OCI-LY3 (cell line): Measurements from ENCODE around the gene UFC1.

ENCODE experiments used
- H2AFZ ChIP-seq: fragments of 200-600, 300-600 bp; shearing (Covaris generic); 2 replicates; pipeline ENCODE4 v1.6.0; 2014; ENCODE audit warnings: antibody characterized with exemption, low read depth, low read length
- H3K27ac ChIP-seq: fragments of 200-600, 300-600 bp; sonication (generic); 2 replicates; pipeline ENCODE4 v1.5.1; 2014; ENCODE audit warnings: mild to moderate bottlenecking, low read length, moderate library complexity, mixed read lengths
- H3K27me3 ChIP-seq: fragments of 200-600, 300-600 bp; sonication (generic); 2 replicates; pipeline ENCODE4 v1.6.1; 2014; ENCODE audit warnings: low read depth, low read length, mixed read lengths
- H3K36me3 ChIP-seq: fragments of 200-600, 300-600 bp; sonication (generic); replicated peaks from 2 replicates; pipeline ENCODE3; 2014; ENCODE audit warnings: low read depth, low read length, mixed read lengths
- H3K4me1 ChIP-seq: fragments of 300-600, 200-600 bp; sonication (generic); 2 replicates; pipeline ENCODE4 v1.6.1; 2014; ENCODE audit warnings: low read length, mixed read lengths
- H3K4me2 ChIP-seq: fragments of 200-600, 300-600 bp; sonication (generic); 2 replicates; pipeline ENCODE4 v1.6.1; 2014; ENCODE audit warnings: low read length, mixed read lengths
- H3K4me3 ChIP-seq: fragments of 300-600, 200-600 bp; sonication (generic); 2 replicates; pipeline ENCODE4 v1.5.1; 2014; ENCODE audit warnings: antibody characterized with exemption, mild to moderate bottlenecking, low read length, moderate library complexity
- H3K79me2 ChIP-seq: fragments of 300-600, 200-600 bp; shearing (Covaris generic); 2 replicates; pipeline ENCODE4 v1.6.1; 2014; ENCODE audit warnings: mild to moderate bottlenecking, low read length, mixed read lengths
- H3K9ac ChIP-seq: fragments of 300-600, 200-600 bp; shearing (Covaris generic); 2 replicates; pipeline ENCODE4 v1.6.0; 2014; ENCODE audit warnings: mild to moderate bottlenecking, low read length, moderate library complexity
- H3K9me3 ChIP-seq: fragments of 200-600, 300-600 bp; shearing (Covaris generic); 2 replicates; pipeline ENCODE4 v1.6.1; 2014; ENCODE audit warnings: low read length, mixed read lengths; ENCODE audit not compliant: insufficient read depth
- H4K20me1 ChIP-seq: fragments of 200-600, 300-600 bp; sonication (generic); 2 replicates; pipeline ENCODE4 v1.6.1; 2016; ENCODE audit warnings: low read length, mixed read lengths; ENCODE audit not compliant: insufficient read depth
- CTCF ChIP-seq: fragments of 200-600, 300-600 bp; sonication (generic); IDR thresholded peaks from 2 replicates; pipeline ENCODE4 v1.5.1; 2014; ENCODE audit warnings: antibody characterized with exemption, low read length, low read depth
- EZH2phosphoT487 ChIP-seq: fragments of 200-600 bp; shearing (Covaris generic); IDR thresholded peaks from 2 replicates; pipeline ENCODE4 v1.6.1; 2018; ENCODE audit warnings: antibody characterized with exemption, mixed run types, low read depth

The UFC1 gene

GRCh38 chr1:161179698-161180097, 25.9 kb downstream of the UFC1 start:
- H2AFZ ChIP-seq = no peak overlapping the region
- TF ChIP-seq CTCF = no peak
- no peak for TF ChIP-seq EZH2phosphoT487
- H3K9me3 ChIP-seq = no peaks in the 10 kb centered on the region
- H3K27me3 ChIP-seq = no peaks in the 10 kb centered on the region
- H3K27ac ChIP-seq = no peak overlapping the region
- no peak overlapping the region for H3K4me3 ChIP-seq
- no peak overlapping the region for H3K9ac ChIP-seq
- peaks cover 15% of the 10 kb centered on the region for H3K79me2 ChIP-seq
- no peak overlapping the region for H3K4me2 ChIP-seq
- H4K20me1 ChIP-seq = no peaks in the 10 kb centered on the region
- peaks cover 60% of the 10 kb centered on the region for H3K4me1 ChIP-seq
- peaks cover 11% of the 10 kb centered on the region for H3K36me3 ChIP-seq

- Histone ChIP-seq H3K79me2 (peaks cover 15% of the 10 kb centered on the region), H2AFZ (no peak overlapping the region), H3K27me3 (no peaks in the 10 kb centered on the region), H4K20me1 (no peaks in the 10 kb centered on the region), H3K27ac (no peak overlapping the region), H3K4me3 (no peak overlapping the region), H3K4me1 (peaks cover 67% of the 10 kb centered on the region), H3K4me2 (no peak overlapping the region), H3K9ac (no peak overlapping the region), H3K36me3 (peaks cover 2% of the 10 kb centered on the region), H3K9me3 (no peaks in the 10 kb centered on the region)
- no peak for TF ChIP-seq EZH2phosphoT487
- peak; percentile 85 for TF ChIP-seq CTCF
Observed at GRCh38 chr1:161180639-161181038, 26.9 kb downstream of the UFC1 start.

- Histone ChIP-seq H3K36me3 (no peaks in the 10 kb centered on the region), H4K20me1 (no peaks in the 10 kb centered on the region), H3K79me2 (peaks cover under 1% of the 10 kb centered on the region; the same call in 1 of the 2 replicates), H3K9ac (peak overlapping the region; percentile 55; the same call in 1 of the 2 replicates), H2AFZ (no peak overlapping the region), H3K4me1 (peaks cover 71% of the 10 kb centered on the region), H3K4me2 (peak overlapping the region; percentile 41), H3K27me3 (no peaks in the 10 kb centered on the region), H3K27ac (peak overlapping the region; percentile 73), H3K9me3 (no peaks in the 10 kb centered on the region), H3K4me3 (peak overlapping the region; percentile 2; the same call in 1 of the 2 replicates)
- TF ChIP-seq EZH2phosphoT487 (no peak), CTCF (no peak)
Observed at GRCh38 chr1:161182214-161182613, 28.4 kb downstream of the UFC1 start.

- Histone ChIP-seq H3K9ac (peak overlapping the region; percentile 84), H4K20me1 (no peaks in the 10 kb centered on the region), H3K27ac (peak overlapping the region; percentile 96), H2AFZ (no peak overlapping the region; the same call in 1 of the 2 replicates), H3K79me2 (no peaks in the 10 kb centered on the region), H3K4me2 (peak overlapping the region; percentile 90), H3K36me3 (no peaks in the 10 kb centered on the region), H3K4me1 (peaks cover 68% of the 10 kb centered on the region), H3K27me3 (no peaks in the 10 kb centered on the region), H3K9me3 (no peaks in the 10 kb centered on the region), H3K4me3 (peak overlapping the region; percentile 64)
- TF ChIP-seq EZH2phosphoT487 (no peak), CTCF (no peak)
Observed at GRCh38 chr1:161185282-161185682, 31.5 kb downstream of the UFC1 start.
